OCI-LY3 (cell line): Measurements from ENCODE around the gene USP17L26.
"Not testable (repeated sequence)": the region's sequence is repeated elsewhere in the genome, so short reads cannot be mapped to it uniquely, and the experiment has no call there.

ENCODE experiments used
- EZH2phosphoT487 ChIP-seq: fragments of 200-600 bp; shearing (Covaris generic); IDR thresholded peaks from 2 replicates; pipeline ENCODE4 v1.6.1; 2018; ENCODE audit warnings: antibody characterized with exemption, mixed run types, low read depth
- TF ChIP-seq, protein P1 (sequence below): fragments of 200-600, 300-600 bp; sonication (generic); IDR thresholded peaks from 2 replicates; pipeline ENCODE4 v1.5.1; 2014; ENCODE audit warnings: antibody characterized with exemption, low read length, low read depth

DNA sequence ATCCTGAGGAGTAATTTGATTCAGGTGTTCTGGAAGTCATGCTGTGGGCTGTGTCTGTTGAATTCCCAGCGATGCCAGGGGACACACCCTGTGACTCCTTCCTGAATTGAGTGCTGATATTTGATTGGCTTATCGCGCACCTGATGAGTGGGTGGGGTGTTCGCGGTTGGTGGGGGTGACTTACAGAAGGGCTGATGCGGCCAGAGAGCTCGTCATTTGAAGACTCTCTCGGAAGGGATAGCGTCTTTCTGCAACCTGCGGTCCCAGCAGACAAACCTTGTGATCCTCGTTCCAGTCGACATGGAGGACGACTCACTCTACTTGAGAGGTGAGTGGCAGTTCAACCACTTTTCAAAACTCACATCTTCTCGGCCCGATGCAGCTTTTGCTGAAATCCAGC lies 4.6 kb downstream of the USP17L26 start, which contains the start of gene USP17L5:
- TF ChIP-seq, protein P1, sequence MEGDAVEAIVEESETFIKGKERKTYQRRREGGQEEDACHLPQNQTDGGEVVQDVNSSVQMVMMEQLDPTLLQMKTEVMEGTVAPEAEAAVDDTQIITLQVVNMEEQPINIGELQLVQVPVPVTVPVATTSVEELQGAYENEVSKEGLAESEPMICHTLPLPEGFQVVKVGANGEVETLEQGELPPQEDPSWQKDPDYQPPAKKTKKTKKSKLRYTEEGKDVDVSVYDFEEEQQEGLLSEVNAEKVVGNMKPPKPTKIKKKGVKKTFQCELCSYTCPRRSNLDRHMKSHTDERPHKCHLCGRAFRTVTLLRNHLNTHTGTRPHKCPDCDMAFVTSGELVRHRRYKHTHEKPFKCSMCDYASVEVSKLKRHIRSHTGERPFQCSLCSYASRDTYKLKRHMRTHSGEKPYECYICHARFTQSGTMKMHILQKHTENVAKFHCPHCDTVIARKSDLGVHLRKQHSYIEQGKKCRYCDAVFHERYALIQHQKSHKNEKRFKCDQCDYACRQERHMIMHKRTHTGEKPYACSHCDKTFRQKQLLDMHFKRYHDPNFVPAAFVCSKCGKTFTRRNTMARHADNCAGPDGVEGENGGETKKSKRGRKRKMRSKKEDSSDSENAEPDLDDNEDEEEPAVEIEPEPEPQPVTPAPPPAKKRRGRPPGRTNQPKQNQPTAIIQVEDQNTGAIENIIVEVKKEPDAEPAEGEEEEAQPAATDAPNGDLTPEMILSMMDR: not testable (repeated sequence)
- TF ChIP-seq EZH2phosphoT487: not testable (repeated sequence)
